Measurements from ENCODE around the gene RAP1GAP.

The RAP1GAP gene

DNA sequence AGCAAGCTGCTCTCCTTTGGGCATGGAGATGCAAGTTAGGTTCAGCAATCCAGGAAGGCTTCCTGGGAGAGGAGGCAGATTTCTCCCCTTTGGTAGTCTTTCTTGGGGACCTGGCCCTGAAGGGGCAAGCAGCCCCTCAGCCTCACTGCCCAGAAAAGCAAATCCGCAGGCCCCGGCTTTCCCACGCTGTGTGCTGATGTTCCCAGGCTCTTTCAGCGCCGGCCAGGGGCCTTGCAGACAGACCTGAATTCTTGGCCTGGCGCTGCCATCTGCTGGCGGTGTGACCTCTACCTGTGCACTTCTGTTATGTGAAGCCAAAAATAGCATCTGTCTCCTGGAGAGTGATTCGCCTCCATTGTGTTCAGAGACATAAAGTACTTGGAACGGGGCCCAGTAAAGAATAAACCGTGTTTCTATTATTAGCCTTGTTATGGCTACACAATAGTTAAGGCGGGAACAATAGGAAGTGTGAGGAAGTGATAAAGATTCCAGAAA, 95.1 kb downstream of the RAP1GAP start:
- peak overlapping the region; percentile 76 for H3K56ac ChIP-seq (ENCODE audit: low read length)
- no peak overlapping the region for H3K27ac ChIP-seq (ENCODE audit: low read depth, low read length)
- H2BK120ac ChIP-seq (ENCODE audit: low read depth, low read length) = no peak overlapping the region
- no peak overlapping the region for H2BK5ac ChIP-seq (ENCODE audit: low read length)
- no peak overlapping the region for H3K4me3 ChIP-seq (ENCODE audit: low read length)
- H3K4me1 ChIP-seq (ENCODE audit: control insufficient read depth, low read depth, low read length) = peaks cover 2% of the 10 kb centered on the region
- no peaks in the 10 kb centered on the region for H3K36me3 ChIP-seq (ENCODE audit: control insufficient read depth, insufficient read depth, low read length)
- WGBS (ENCODE audit: extremely low coverage, insufficient coverage, low lambda C conversion rate) = no CpG with 5 or more reads among the region's 11 CpGs
- H4K8ac ChIP-seq (ENCODE audit: low read depth, low read length) = no peak overlapping the region
- no peak overlapping the region for H3K4ac ChIP-seq (ENCODE audit: low read depth, low read length)
- no peak overlapping the region for H2AK5ac ChIP-seq (ENCODE audit: low read length)
- H3K4me2 ChIP-seq (ENCODE audit: low read length) = no peak overlapping the region
- no peaks in the 10 kb centered on the region for H3K79me1 ChIP-seq (ENCODE audit: low read length)
- H3K9ac ChIP-seq (ENCODE audit: low read length) = peak overlapping the region; percentile 49
- H3K18ac ChIP-seq (ENCODE audit: low read length) = no peak overlapping the region
- no peak overlapping the region for H2BK15ac ChIP-seq (replicated peaks; ENCODE audit: low read depth)
- DNase-seq = peak; percentile 89
- no peaks in the 10 kb centered on the region for H3K27me3 ChIP-seq (ENCODE audit: insufficient read depth, low read length, poor library complexity)
- H3K79me2 ChIP-seq (ENCODE audit: control insufficient read depth, insufficient read depth, low read length) = no peaks in the 10 kb centered on the region
- no peak overlapping the region for H3K23ac ChIP-seq (ENCODE audit: low read length)
- H4K5ac ChIP-seq (ENCODE audit: low read length) = no peak overlapping the region

DNA sequence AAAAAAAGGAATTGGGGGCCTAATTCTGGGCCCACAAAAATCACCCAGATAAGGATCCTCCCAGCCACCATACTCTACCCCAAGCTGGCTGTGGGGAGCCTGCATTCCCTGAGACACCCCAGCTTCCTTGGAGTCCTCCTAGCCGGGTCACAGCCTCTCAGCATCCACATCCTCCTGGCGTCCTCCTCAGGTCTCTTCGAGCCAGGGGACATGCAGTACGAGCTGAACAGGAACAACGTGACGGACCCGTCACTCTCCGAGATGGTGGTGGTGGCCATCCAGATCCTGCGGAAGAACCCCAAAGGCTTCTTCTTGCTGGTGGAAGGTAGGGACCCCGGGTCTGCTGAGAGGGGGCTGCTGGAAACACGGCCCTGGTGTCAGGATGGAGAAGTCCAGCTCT, 95.7 kb downstream of the RAP1GAP start:
- Histone ChIP-seq H3K79me2 (ENCODE audit: control insufficient read depth, insufficient read depth, low read length) (no peaks in the 10 kb centered on the region), H3K4me2 (ENCODE audit: low read length) (no peak overlapping the region), H2BK15ac (replicated peaks; ENCODE audit: low read depth) (no peak overlapping the region), H3K27me3 (ENCODE audit: insufficient read depth, low read length, poor library complexity) (no peaks in the 10 kb centered on the region), H3K4me3 (ENCODE audit: low read length) (no peak overlapping the region), H3K36me3 (ENCODE audit: control insufficient read depth, insufficient read depth, low read length) (no peaks in the 10 kb centered on the region), H3K4me1 (ENCODE audit: control insufficient read depth, low read depth, low read length) (peaks cover 2% of the 10 kb centered on the region), H3K23ac (ENCODE audit: low read length) (no peak overlapping the region), H3K56ac (ENCODE audit: low read length) (peak overlapping the region; percentile 37), H3K18ac (ENCODE audit: low read length) (no peak overlapping the region), H3K4ac (ENCODE audit: low read depth, low read length) (no peak overlapping the region), H2BK5ac (ENCODE audit: low read length) (no peak overlapping the region), H2BK120ac (ENCODE audit: low read depth, low read length) (no peak overlapping the region), H3K27ac (ENCODE audit: low read depth, low read length) (no peak overlapping the region), H3K79me1 (ENCODE audit: low read length) (no peaks in the 10 kb centered on the region), H3K9ac (ENCODE audit: low read length) (no peak overlapping the region), H2AK5ac (ENCODE audit: low read length) (no peak overlapping the region), H4K8ac (ENCODE audit: low read depth, low read length) (no peak overlapping the region), H4K5ac (ENCODE audit: low read length) (no peak overlapping the region)
- DNase-seq = no peak
- WGBS (ENCODE audit: extremely low coverage, insufficient coverage, low lambda C conversion rate) = no CpG with 5 or more reads among the region's 11 CpGs

DNA sequence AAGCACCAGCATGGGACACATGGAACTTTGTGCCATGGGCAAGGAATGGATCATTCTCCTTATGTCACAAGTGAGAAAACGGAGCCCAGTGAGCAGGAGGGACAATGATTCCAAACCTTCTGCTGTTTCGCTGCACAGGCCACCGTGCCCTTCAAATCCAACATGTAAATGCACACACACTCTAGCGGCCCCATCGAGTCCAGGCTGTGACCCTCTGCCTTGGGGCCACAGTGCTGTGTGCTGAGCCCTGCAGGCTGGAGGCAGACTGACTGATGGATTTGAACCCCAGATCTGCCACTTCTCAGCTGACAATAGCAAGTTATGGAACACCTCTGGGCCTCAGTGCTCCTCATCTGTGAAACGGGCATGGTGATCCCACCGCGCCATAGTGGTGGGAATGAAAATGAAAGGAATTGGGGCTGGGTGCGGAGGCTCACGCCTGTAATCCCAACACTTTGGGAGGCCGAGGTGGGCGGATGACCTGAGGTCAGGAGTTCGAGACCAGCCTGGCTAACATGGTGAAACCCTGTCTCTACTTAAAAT, 96.4 kb downstream of the RAP1GAP start:
- peaks cover 2% of the 10 kb centered on the region for H3K4me1 ChIP-seq (ENCODE audit: control insufficient read depth, low read depth, low read length)
- no peak overlapping the region for H4K8ac ChIP-seq (ENCODE audit: low read depth, low read length)
- no peaks in the 10 kb centered on the region for H3K79me2 ChIP-seq (ENCODE audit: control insufficient read depth, insufficient read depth, low read length)
- no peak overlapping the region for H2AK5ac ChIP-seq (ENCODE audit: low read length)
- H3K4ac ChIP-seq (ENCODE audit: low read depth, low read length) = no peak overlapping the region
- H3K23ac ChIP-seq (ENCODE audit: low read length) = no peak overlapping the region
- H3K79me1 ChIP-seq (ENCODE audit: low read length) = no peaks in the 10 kb centered on the region
- H3K27ac ChIP-seq (ENCODE audit: low read depth, low read length) = no peak overlapping the region
- no peak overlapping the region for H2BK5ac ChIP-seq (ENCODE audit: low read length)
- no peak overlapping the region for H3K56ac ChIP-seq (ENCODE audit: low read length)
- H3K27me3 ChIP-seq (ENCODE audit: insufficient read depth, low read length, poor library complexity) = no peaks in the 10 kb centered on the region
- no peak for DNase-seq
- no peak overlapping the region for H4K5ac ChIP-seq (ENCODE audit: low read length)
- H2BK120ac ChIP-seq (ENCODE audit: low read depth, low read length) = no peak overlapping the region
- no peak overlapping the region for H3K4me3 ChIP-seq (ENCODE audit: low read length)
- no CpG with 5 or more reads among the region's 13 CpGs for WGBS (ENCODE audit: extremely low coverage, insufficient coverage, low lambda C conversion rate)
- H3K36me3 ChIP-seq (ENCODE audit: control insufficient read depth, insufficient read depth, low read length) = no peaks in the 10 kb centered on the region
- no peak overlapping the region for H2BK15ac ChIP-seq (replicated peaks; ENCODE audit: low read depth)
- no peak overlapping the region for H3K18ac ChIP-seq (ENCODE audit: low read length)
- H3K9ac ChIP-seq (ENCODE audit: low read length) = no peak overlapping the region
- H3K4me2 ChIP-seq (ENCODE audit: low read length) = no peak overlapping the region

DNA sequence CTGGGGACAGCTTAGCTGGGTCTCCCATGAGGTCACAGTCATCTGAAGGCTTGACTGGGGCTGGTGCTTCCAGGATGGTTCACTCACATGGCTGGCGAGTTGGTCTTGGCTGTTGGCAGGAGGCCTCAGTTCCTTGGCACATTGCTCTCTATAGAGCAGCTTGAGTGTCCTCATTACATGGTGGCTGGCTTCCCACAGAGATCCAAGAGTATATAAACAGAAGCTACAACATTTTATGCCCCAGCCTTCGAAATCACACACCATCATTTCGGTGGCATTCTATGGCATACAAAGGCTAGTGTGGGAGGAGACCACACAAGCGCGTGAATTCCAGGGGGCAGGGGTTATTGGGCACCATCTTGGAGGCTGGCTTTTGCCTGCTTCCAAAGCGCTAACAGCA, 96.9 kb downstream of the RAP1GAP start:
- H2BK5ac ChIP-seq (ENCODE audit: low read length) = no peak overlapping the region
- DNase-seq = no peak
- WGBS (ENCODE audit: extremely low coverage, insufficient coverage, low lambda C conversion rate) = no CpG with 5 or more reads among the region's 6 CpGs

DNA sequence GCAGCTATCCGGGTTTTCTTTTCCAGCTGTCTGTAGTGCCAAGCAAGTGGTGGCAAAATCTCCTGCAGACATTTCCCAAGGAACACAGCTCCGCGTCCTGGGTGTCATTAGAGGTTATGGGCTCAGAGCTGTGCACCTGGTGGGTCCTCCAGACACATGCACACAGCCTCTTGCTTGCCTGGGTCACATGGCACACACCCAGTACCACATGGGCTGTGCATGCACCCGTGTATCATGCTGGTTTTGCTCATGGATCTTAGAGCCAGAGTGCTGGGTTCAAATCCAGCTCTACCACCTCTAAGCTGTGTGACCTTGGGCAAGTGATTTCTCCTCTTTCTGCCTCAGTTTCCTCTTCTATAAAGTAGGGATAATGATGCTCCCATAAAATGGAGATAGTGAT, 98.3 kb downstream of the RAP1GAP start:
- no peak overlapping the region for H3K4me3 ChIP-seq (ENCODE audit: low read length)
- no peak overlapping the region for H3K9ac ChIP-seq (ENCODE audit: low read length)
- H3K79me1 ChIP-seq (ENCODE audit: low read length) = no peaks in the 10 kb centered on the region
- no peak overlapping the region for H2AK5ac ChIP-seq (ENCODE audit: low read length)
- H3K4ac ChIP-seq (ENCODE audit: low read depth, low read length) = no peak overlapping the region
- no peak overlapping the region for H2BK5ac ChIP-seq (ENCODE audit: low read length)
- no peak for DNase-seq
- H4K8ac ChIP-seq (ENCODE audit: low read depth, low read length) = no peak overlapping the region
- H3K18ac ChIP-seq (ENCODE audit: low read length) = no peak overlapping the region
- no peak overlapping the region for H2BK15ac ChIP-seq (replicated peaks; ENCODE audit: low read depth)
- no peak overlapping the region for H3K27ac ChIP-seq (ENCODE audit: low read depth, low read length)
- no peak overlapping the region for H3K23ac ChIP-seq (ENCODE audit: low read length)
- H3K79me2 ChIP-seq (ENCODE audit: control insufficient read depth, insufficient read depth, low read length) = no peaks in the 10 kb centered on the region
- H3K4me2 ChIP-seq (ENCODE audit: low read length) = no peak overlapping the region
- no peaks in the 10 kb centered on the region for H3K27me3 ChIP-seq (ENCODE audit: insufficient read depth, low read length, poor library complexity)
- H3K56ac ChIP-seq (ENCODE audit: low read length) = no peak overlapping the region
- WGBS (ENCODE audit: extremely low coverage, insufficient coverage, low lambda C conversion rate) = no CpG with 5 or more reads among the region's 4 CpGs
- H3K36me3 ChIP-seq (ENCODE audit: control insufficient read depth, insufficient read depth, low read length) = no peaks in the 10 kb centered on the region
- H4K5ac ChIP-seq (ENCODE audit: low read length) = no peak overlapping the region
- H2BK120ac ChIP-seq (ENCODE audit: low read depth, low read length) = no peak overlapping the region
- H3K4me1 ChIP-seq (ENCODE audit: control insufficient read depth, low read depth, low read length) = peaks cover 2% of the 10 kb centered on the region

More for the DNA sequence above, 96.9 kb downstream of the RAP1GAP start:
- Histone ChIP-seq H4K8ac (ENCODE audit: low read depth, low read length) (no peak overlapping the region), H3K36me3 (ENCODE audit: control insufficient read depth, insufficient read depth, low read length) (no peaks in the 10 kb centered on the region), H3K9ac (ENCODE audit: low read length) (no peak overlapping the region), H4K5ac (ENCODE audit: low read length) (no peak overlapping the region), H3K27ac (ENCODE audit: low read depth, low read length) (no peak overlapping the region), H3K4me3 (ENCODE audit: low read length) (no peak overlapping the region), H3K23ac (ENCODE audit: low read length) (no peak overlapping the region), H2BK15ac (replicated peaks; ENCODE audit: low read depth) (no peak overlapping the region), H3K4ac (ENCODE audit: low read depth, low read length) (no peak overlapping the region), H3K4me2 (ENCODE audit: low read length) (no peak overlapping the region), H3K4me1 (ENCODE audit: control insufficient read depth, low read depth, low read length) (peaks cover 2% of the 10 kb centered on the region), H2AK5ac (ENCODE audit: low read length) (no peak overlapping the region), H3K79me2 (ENCODE audit: control insufficient read depth, insufficient read depth, low read length) (no peaks in the 10 kb centered on the region), H3K27me3 (ENCODE audit: insufficient read depth, low read length, poor library complexity) (no peaks in the 10 kb centered on the region), H3K79me1 (ENCODE audit: low read length) (no peaks in the 10 kb centered on the region), H2BK120ac (ENCODE audit: low read depth, low read length) (no peak overlapping the region), H3K18ac (ENCODE audit: low read length) (no peak overlapping the region), H3K56ac (ENCODE audit: low read length) (no peak overlapping the region)

- no peak overlapping the region for H3K18ac ChIP-seq (ENCODE audit: low read length)
- no peaks in the 10 kb centered on the region for H3K36me3 ChIP-seq (ENCODE audit: control insufficient read depth, insufficient read depth, low read length)
- no peak overlapping the region for H3K27ac ChIP-seq (ENCODE audit: low read depth, low read length)
- no peak overlapping the region for H2BK5ac ChIP-seq (ENCODE audit: low read length)
- no peak overlapping the region for H3K4ac ChIP-seq (ENCODE audit: low read depth, low read length)
- H2BK15ac ChIP-seq (replicated peaks; ENCODE audit: low read depth) = no peak overlapping the region
- DNase-seq = no peak
- no peak overlapping the region for H3K56ac ChIP-seq (ENCODE audit: low read length)
- H3K23ac ChIP-seq (ENCODE audit: low read length) = no peak overlapping the region
- H3K9ac ChIP-seq (ENCODE audit: low read length) = no peak overlapping the region
- no peaks in the 10 kb centered on the region for H3K79me2 ChIP-seq (ENCODE audit: control insufficient read depth, insufficient read depth, low read length)
- no peak overlapping the region for H3K4me2 ChIP-seq (ENCODE audit: low read length)
- no peak overlapping the region for H2BK120ac ChIP-seq (ENCODE audit: low read depth, low read length)
- no peak overlapping the region for H2AK5ac ChIP-seq (ENCODE audit: low read length)
- no peak overlapping the region for H3K4me3 ChIP-seq (ENCODE audit: low read length)
- no peaks in the 10 kb centered on the region for H3K27me3 ChIP-seq (ENCODE audit: insufficient read depth, low read length, poor library complexity)
- no peak overlapping the region for H4K5ac ChIP-seq (ENCODE audit: low read length)
- H4K8ac ChIP-seq (ENCODE audit: low read depth, low read length) = no peak overlapping the region
- H3K4me1 ChIP-seq (ENCODE audit: control insufficient read depth, low read depth, low read length) = peaks cover 2% of the 10 kb centered on the region
- WGBS (ENCODE audit: extremely low coverage, insufficient coverage, low lambda C conversion rate) = no CpG with 5 or more reads among the region's 5 CpGs
- no peaks in the 10 kb centered on the region for H3K79me1 ChIP-seq (ENCODE audit: low read length)
Measured at GRCh38 chr1:21570528-21570875, 98.7 kb downstream of the RAP1GAP start.
